ENCODE measurements around the gene NRN1. TPM values are rescaled to one million over a fixed set of nuclear protein-coding genes. Genes with fewer than 3 reads are reported as not detected.

The NRN1 gene
- polyA plus RNA-seq, 1 of the 3 experiments (the other 2 are of a cell fraction): 8.9 TPM

- Histone ChIP-seq H2AFZ (ENCODE audit: low read depth) (no peak overlapping the region), H3K9me2 (no peaks in the 10 kb centered on the region), H3K4me1 (ENCODE audit: control insufficient read depth in 1 of 2, insufficient read depth in 2 of 2, low read depth in 1 of 2, low read length in 1 of 2) (no peaks in the 10 kb centered on the region), H3K79me2 (ENCODE audit: insufficient read depth) (no peaks in the 10 kb centered on the region), H3K27ac (ENCODE audit: low read depth in 2 of 2, low read length in 1 of 2) (no peak overlapping the region), H3F3A (replicated peaks; ENCODE audit: insufficient read depth) (no peaks in the 10 kb centered on the region), H3K9ac (no peak overlapping the region), H4K20me1 (ENCODE audit: insufficient read depth) (no peaks in the 10 kb centered on the region), H3K27me3 (ENCODE audit: insufficient read depth) (peaks cover 3% of the 10 kb centered on the region; the same call in 1 of the 2 replicates), H3K4me3 (ENCODE audit: low read depth in 2 of 2, low read length in 1 of 2) (no peak overlapping the region), H3K36me3 (replicated peaks in 1 of 2; ENCODE audit: control insufficient read depth in 1 of 2, insufficient read depth in 2 of 2, low read length in 1 of 2) (no peaks in the 10 kb centered on the region), H3K4me2 (no peak overlapping the region), H3K9me3 (no peaks in the 10 kb centered on the region)
- no peak for TF ChIP-seq CHD2 (IDR thresholded peaks at IDR 0.05; ENCODE audit: low read length, partially characterized antibody)
- no peak for TF ChIP-seq RXRA (IDR thresholded peaks at IDR 0.05; ENCODE audit: borderline replicate concordance, low read depth)
- no peak for TF ChIP-seq EP300 (IDR thresholded peaks at IDR 0.05; ENCODE audit: borderline replicate concordance in 1 of 2, low read depth in 1 of 2, low read length in 1 of 2)
- TF ChIP-seq USF1 (IDR thresholded peaks at IDR 0.05; ENCODE audit: borderline replicate concordance, low read depth): no peak
- TF ChIP-seq JUND (IDR thresholded peaks at IDR 0.05): no peak
- TF ChIP-seq MEF2A (IDR thresholded peaks at IDR 0.05; ENCODE audit: borderline replicate concordance, low read depth): no peak
- no peak for TF ChIP-seq TEAD4 (IDR thresholded peaks at IDR 0.05; ENCODE audit: borderline replicate concordance, insufficient read depth)
- TF ChIP-seq IRF3 (IDR thresholded peaks at IDR 0.05; ENCODE audit: low read depth, low read length): no peak
- TF ChIP-seq POLR2AphosphoS5 (IDR thresholded peaks at IDR 0.05; ENCODE audit: low read depth, low read length): no peak
- no peak for TF ChIP-seq YY1 (IDR thresholded peaks at IDR 0.05; ENCODE audit: low read depth)
- no peak for TF ChIP-seq SMC3 (IDR thresholded peaks at IDR 0.05; ENCODE audit: low read depth, low read length)
- TF ChIP-seq NFIC (IDR thresholded peaks at IDR 0.05; ENCODE audit: borderline replicate concordance): no peak
- no peak for TF ChIP-seq RFX5 (IDR thresholded peaks at IDR 0.05; ENCODE audit: low read length)
- TF ChIP-seq ZBTB33 (IDR thresholded peaks at IDR 0.05; ENCODE audit: borderline replicate concordance, low read depth): no peak
- TF ChIP-seq FOSL2 (IDR thresholded peaks at IDR 0.05; ENCODE audit: borderline replicate concordance, low read depth): no peak
- TF ChIP-seq EZH2phosphoT487 (IDR thresholded peaks at IDR 0.05; ENCODE audit: borderline replicate concordance, low read depth): no peak
- TF ChIP-seq ELF1 (IDR thresholded peaks at IDR 0.05): no peak
- TF ChIP-seq RAD21 (IDR thresholded peaks at IDR 0.05; ENCODE audit: low read length): no peak
- 31% methylated on average over 2 of the region's 2 CpGs for WGBS (ENCODE audit: low lambda C conversion rate)
- DNase-seq: no peak
- POLR2A ChIA-PET: no interaction called here
- CTCF ChIA-PET: no interaction called here
Measured at GRCh38 chr6:5961836-5962235, 44.9 kb downstream of the NRN1 start.

Data from SK-N-SH (cell line).